Stimulated activated CD8-positive, alpha-beta memory T cell treated with anti-CD3 and anti-CD28 coated beads, Interleukin-15, amount 100 ng/mL, for 4 hours (primary cell): ENCODE results near the gene GDPD1.

Experiments used
- DNase-seq, 2 donors: peaks; one replicate each; pipeline ENCODE4 v3.0.0-alpha.2; 2020; ENCODE audit warnings: low read depth in 2 of 2

GDPD1 gene

GRCh38 chr17:59315866-59316265 is 95.6 kb downstream of the GDPD1 start:
- DNase-seq, result no peak
